Osteocyte (in vitro differentiated cells): ENCODE measurements around the gene P2RY12. TPM values are rescaled to one million over a fixed set of nuclear protein-coding genes. Genes with fewer than 3 reads are reported as not detected.
"Not testable (repeated sequence)": the region's sequence is repeated elsewhere in the genome, so short reads cannot be mapped to it uniquely, and the experiment has no call there.

Source experiments
- DNase-seq: peaks from one replicate; pipeline ENCODE4 v3.0.0; 2021; ENCODE audit warnings: mixed read lengths; ENCODE audit not compliant: unreplicated experiment; ENCODE audit errors: extremely low spot score
- H3K27ac Mint-ChIP-seq: one replicate; pipeline ENCODE4 v1.8.0; 2021; ENCODE audit warnings: mild to moderate bottlenecking, mixed read lengths; ENCODE audit not compliant: unreplicated experiment
- H3K27me3 Mint-ChIP-seq: one replicate; pipeline ENCODE4 v1.8.0; 2021; ENCODE audit warnings: mixed read lengths; ENCODE audit not compliant: unreplicated experiment
- H3K36me3 Mint-ChIP-seq: one replicate; pipeline ENCODE4 v1.8.0; 2021; ENCODE audit warnings: mixed read lengths; ENCODE audit not compliant: unreplicated experiment
- H3K4me1 Mint-ChIP-seq: one replicate; pipeline ENCODE4 v1.8.0; 2021; ENCODE audit warnings: mixed read lengths; ENCODE audit not compliant: unreplicated experiment
- H3K4me3 Mint-ChIP-seq: one replicate; pipeline ENCODE4 v1.8.0; 2021; ENCODE audit warnings: mild to moderate bottlenecking, moderate library complexity, mixed read lengths; ENCODE audit not compliant: unreplicated experiment
- H3K9me3 Mint-ChIP-seq: one replicate; pipeline ENCODE4 v1.8.0; 2021; ENCODE audit warnings: mixed read lengths; ENCODE audit not compliant: unreplicated experiment
- total RNA-seq: library from RNA; stranded (reverse); gene quantifications from 2 replicates; pipeline ENCODE4 v1.2.1, GENCODE V29; 2021
- TF ChIP-seq, protein P1 (sequence below): fragments of 200-600 bp; sonication (generic); IDR thresholded peaks from 2 replicates; pipeline ENCODE4 v1.5.0; 2021; ENCODE audit warnings: antibody characterized with exemption, mild to moderate bottlenecking, moderate library complexity

Gene P2RY12
- total RNA-seq, 1 donor from 2014 or later, result not detected

DNA sequence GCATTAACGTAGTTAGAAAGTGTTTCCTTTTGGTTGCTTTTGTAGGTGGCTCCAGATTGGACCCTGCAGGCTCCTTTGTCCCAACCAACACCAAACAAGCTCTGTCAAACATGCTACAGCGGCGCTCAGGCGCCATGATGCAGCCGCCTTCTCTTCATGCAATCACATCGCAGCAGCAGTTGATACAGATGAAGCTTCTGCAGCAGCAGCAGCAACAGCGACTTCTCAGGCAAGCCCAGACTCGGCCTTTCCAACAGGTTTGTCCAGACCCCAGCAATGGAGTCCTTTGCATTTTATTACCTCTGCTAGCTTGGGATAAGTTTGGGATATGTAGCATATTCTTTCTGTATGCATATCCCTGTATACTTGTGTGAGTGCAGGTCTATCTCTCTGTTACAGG, 10.1 kb upstream of the P2RY12 start:
- Mint-ChIP-seq H3K4me3 (no peak overlapping the region), H3K36me3 (no peaks in the 10 kb centered on the region), H3K27ac (no peak overlapping the region), H3K9me3 (no peaks in the 10 kb centered on the region), H3K4me1 (no peaks in the 10 kb centered on the region), H3K27me3 (no peaks in the 10 kb centered on the region)
- TF ChIP-seq, protein P1, sequence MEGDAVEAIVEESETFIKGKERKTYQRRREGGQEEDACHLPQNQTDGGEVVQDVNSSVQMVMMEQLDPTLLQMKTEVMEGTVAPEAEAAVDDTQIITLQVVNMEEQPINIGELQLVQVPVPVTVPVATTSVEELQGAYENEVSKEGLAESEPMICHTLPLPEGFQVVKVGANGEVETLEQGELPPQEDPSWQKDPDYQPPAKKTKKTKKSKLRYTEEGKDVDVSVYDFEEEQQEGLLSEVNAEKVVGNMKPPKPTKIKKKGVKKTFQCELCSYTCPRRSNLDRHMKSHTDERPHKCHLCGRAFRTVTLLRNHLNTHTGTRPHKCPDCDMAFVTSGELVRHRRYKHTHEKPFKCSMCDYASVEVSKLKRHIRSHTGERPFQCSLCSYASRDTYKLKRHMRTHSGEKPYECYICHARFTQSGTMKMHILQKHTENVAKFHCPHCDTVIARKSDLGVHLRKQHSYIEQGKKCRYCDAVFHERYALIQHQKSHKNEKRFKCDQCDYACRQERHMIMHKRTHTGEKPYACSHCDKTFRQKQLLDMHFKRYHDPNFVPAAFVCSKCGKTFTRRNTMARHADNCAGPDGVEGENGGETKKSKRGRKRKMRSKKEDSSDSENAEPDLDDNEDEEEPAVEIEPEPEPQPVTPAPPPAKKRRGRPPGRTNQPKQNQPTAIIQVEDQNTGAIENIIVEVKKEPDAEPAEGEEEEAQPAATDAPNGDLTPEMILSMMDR, result no peak
- DNase-seq, result no peak

DNA sequence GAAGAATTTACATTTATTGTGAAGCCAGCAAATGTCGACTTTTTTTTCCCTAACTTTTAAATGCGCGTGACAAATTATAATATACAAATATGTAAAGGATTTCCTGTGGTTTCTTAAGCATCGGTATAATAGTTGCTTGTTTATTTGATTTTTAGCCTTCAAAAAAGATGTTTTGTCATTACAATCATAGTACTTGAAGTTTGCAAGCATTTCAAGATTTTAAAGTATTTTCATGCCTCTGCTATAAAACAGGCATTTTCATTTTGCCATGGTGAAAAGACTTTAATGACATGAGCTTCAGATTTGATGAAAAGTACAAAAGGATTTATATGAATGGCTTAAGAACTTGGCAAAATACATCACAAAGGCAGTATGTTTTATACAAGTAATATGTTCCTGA, 9.4 kb upstream of the P2RY12 start:
- H3K36me3 Mint-ChIP-seq, result no peaks in the 10 kb centered on the region
- no peaks in the 10 kb centered on the region for H3K9me3 Mint-ChIP-seq
- H3K4me1 Mint-ChIP-seq, result no peaks in the 10 kb centered on the region
- no peak for DNase-seq
- TF ChIP-seq, protein P1, result no peak
- H3K27me3 Mint-ChIP-seq, result no peaks in the 10 kb centered on the region
- H3K4me3 Mint-ChIP-seq, result no peak overlapping the region
- H3K27ac Mint-ChIP-seq, result no peak overlapping the region

GRCh38 chr3:151393146-151393830, 8.7 kb upstream of the P2RY12 start:
- no peak overlapping the region for H3K27ac Mint-ChIP-seq
- DNase-seq, result no peak
- no peak overlapping the region for H3K4me3 Mint-ChIP-seq
- no peaks in the 10 kb centered on the region for H3K36me3 Mint-ChIP-seq
- TF ChIP-seq, protein P1, result no peak
- H3K27me3 Mint-ChIP-seq, result no peaks in the 10 kb centered on the region
- no peaks in the 10 kb centered on the region for H3K4me1 Mint-ChIP-seq
- no peaks in the 10 kb centered on the region for H3K9me3 Mint-ChIP-seq

DNA sequence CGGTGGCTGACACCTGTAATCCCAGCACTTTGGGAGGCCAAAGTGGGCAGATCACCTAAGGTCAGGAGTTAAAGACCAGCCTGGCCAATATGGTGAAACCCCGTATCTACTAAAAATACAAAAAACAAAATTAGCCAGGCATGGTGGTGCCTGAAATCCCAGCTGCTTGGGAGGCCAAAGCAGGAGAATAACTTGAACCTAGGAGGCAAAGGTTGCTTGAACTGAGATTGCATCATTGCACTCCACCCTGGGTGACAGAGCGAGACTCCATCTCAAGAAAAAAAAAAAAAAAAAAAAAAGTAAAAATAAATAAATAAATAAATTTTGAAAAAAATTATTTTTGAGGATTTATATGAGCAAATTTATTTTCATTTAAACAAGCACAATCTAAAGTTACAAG, 7.6 kb upstream of the P2RY12 start:
- not testable (repeated sequence) for H3K4me1 Mint-ChIP-seq, DNase-seq, H3K27me3 Mint-ChIP-seq, H3K9me3 Mint-ChIP-seq, H3K4me3 Mint-ChIP-seq, H3K27ac Mint-ChIP-seq, H3K36me3 Mint-ChIP-seq

DNA sequence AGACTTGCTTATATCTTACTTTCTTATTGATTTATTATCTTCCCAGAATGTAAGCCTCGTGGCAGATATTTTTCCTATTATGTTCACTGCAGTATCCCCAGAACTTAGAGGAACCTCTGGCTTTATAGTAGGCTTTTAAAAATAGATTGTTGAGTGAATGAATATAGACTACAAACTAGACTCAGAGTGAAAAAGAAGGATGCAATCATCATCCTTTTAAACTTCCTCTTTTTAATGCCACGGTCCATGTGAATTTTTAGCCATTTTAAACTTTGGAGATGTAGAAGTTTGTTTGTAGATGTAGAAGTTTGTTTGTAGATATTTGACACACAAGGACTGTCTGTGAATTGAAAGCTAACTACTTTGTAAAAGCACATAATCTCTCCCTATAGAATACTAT, 7.2 kb upstream of the P2RY12 start:
- TF ChIP-seq, protein P1, result no peak
- H3K4me1 Mint-ChIP-seq, result no peaks in the 10 kb centered on the region
- H3K4me3 Mint-ChIP-seq, result no peak overlapping the region
- H3K27ac Mint-ChIP-seq, result no peak overlapping the region
- H3K27me3 Mint-ChIP-seq, result no peaks in the 10 kb centered on the region
- no peaks in the 10 kb centered on the region for H3K9me3 Mint-ChIP-seq
- no peak for DNase-seq
- H3K36me3 Mint-ChIP-seq, result no peaks in the 10 kb centered on the region
